ENCODE data around the gene SH3BP2.

SH3BP2 gene

DNA sequence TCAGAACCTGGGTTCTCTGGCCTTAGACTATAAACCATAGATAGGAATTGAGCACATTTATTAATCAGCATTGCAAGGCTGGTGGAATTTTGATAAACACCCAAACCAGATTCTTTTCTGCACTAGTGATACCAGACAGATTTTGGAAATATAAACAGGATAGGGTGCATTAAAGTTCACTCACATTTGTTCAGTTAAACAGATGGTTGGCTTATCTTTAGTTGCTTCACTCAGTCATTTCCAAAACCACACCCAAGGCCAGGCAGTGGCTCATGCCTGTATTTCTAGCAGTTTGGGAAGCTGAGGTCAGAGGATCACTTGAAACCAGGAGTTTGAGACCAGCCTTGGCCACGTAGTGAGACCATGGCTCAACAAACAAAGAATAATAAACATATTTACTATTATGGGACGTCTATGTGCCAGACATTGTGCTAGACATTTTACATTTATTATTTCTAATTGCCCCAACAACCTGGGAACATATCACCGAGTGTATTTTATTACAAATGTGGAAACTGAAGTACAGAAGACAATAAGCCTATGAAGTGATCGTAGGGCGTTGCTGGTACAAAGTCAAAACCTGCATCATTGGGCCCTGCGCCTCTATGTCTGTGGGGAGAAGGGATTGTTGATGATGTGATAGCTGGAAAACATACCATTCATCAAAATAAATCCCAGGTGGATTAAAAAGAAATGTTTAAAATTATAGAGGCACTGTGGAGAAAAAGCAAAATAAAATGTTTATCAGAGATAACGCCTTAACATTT, 65.7 kb downstream of the SH3BP2 start:
- no peak for DNase-seq

DNA sequence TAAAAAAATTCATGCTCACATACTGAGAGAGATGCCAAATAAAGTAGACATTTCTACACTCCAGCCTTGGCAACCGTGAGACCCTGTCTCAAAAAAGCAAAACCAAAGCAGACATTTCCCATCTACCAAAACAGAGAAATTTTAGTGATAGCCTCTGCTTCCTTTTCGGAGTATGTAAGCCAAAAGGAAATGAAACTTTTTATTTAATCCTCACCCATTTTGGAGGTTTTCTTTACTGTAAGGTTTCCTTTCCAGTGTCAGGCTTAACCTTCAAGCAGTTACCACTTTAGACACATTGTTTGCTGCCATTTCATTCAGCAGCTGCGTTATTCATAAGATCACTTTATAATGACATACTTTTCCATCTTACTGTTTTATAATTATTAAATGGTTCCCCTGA, 66.6 kb downstream of the SH3BP2 start:
- no peak for DNase-seq

DNA sequence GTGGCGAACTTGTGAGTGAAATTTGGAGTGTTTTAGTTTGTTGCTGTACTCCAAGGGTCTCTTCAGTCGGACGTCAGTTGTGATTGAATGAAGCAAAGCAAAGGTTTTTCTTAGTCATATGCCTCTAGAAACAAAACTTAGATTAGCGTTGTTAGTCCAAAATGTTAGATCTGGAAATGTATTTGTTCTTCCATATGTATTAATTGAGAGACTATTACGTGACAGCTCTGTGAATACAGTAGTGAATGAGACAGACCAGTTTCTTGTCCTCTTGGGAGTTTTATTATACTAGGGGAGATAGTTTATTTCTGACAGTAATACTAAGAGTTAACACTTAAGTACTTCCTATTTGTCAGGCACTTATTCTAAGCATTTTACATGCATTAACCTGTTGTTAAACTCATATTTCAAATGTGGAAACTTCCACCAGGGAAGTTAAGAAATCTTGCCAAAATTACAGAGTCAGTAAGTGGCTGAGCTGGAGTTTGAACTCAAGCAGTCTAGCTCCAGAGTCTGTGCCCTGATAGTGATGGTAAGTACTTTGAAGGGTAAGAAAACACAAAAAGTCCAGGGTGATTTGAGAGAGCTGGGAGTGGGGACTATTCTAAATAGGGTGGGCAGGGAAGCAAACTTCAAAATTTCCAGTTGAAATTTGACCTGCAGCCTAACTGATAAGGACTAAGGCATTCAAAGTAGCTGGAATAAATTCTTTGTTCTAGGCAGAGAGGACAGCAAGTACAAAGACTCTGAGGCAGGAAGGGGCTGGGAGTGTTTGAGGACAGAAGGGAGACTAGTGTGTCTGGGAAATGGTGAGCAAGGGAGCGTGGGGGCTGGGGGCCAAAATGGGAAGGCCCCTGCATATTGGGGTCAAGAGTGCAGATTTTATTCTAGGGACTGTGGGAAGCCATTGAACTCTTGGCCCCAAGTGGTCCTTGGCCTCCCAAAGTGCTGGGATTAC, 67.8 kb downstream of the SH3BP2 start:
- DNase-seq, result no peak

DNA sequence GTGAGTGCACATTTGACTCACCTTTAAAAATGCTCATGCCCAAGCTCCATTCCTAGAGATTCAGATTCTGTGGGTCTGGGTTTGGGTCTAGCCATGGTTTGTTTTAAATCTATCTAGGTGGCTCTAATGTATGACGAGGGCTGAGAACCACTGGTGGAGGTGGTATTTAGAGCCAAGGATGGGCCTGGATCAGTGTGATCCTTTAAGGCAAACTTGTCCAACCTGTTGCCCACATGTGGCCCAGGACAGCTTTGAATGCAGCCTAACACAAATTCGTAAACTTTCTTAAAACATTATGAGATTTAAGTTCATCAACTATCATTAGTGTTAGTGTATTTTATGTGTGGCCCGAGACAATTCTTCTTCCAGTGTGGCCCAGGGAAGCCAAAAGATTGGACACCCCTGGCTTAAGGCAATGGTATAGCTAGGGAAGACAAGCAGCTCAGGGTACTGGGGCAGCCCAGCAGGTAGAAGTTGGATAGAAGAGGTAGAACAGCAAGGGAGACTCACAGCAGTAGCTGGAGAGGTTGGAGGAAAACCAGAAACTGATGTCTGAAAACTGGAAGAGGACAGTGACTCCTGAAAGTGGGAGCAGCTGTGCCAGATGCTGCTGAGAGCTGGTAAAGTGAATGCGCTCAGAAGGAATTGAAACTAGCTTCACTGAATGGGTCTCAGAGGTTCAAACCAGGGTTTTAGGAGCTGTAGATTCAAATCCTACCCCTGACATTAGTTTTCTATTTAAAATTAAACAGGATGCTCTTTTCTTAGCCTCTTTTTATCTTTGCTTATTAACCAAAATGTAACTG, 68.9 kb downstream of the SH3BP2 start:
- no peak for DNase-seq

DNA sequence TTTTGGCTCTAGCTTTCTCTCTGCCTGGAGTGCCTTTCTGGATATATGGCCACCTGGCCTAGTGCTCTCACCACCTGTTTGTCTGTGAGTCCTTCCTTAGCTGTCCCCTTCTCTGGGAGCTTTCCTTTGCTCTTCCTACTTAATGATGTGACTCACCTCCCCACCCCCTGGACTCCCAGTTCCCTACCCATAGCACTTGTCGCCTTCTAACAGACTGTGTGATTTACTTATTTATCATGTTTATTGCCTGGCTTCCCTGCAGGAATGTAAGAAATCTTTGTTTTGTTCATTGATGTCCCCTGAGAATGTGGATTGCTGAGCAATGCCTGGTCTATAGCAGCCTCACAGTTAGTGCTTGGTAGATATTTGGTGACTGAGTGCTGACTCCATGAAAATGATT, 69.6 kb downstream of the SH3BP2 start:
- no peak for DNase-seq

DNA sequence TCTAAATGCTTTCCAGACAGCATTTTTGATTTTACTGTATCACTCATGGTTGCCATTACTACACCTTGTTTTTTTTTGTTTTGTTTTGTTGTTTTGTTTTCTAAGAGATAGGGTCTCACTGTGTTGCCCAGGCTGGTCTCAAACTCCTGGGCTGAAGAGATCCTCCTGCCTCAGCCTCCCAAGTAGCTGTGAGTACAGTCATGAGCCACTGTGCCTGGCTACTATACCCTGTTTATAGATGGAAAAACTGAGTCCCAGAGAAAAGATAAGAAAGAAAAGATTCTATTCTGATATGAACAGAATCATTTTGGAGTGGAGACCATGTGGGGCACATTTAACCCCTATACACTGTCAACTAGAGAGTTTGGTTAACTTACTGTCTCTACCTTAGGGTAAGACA, 70.8 kb downstream of the SH3BP2 start:
- no peak for DNase-seq

DNA sequence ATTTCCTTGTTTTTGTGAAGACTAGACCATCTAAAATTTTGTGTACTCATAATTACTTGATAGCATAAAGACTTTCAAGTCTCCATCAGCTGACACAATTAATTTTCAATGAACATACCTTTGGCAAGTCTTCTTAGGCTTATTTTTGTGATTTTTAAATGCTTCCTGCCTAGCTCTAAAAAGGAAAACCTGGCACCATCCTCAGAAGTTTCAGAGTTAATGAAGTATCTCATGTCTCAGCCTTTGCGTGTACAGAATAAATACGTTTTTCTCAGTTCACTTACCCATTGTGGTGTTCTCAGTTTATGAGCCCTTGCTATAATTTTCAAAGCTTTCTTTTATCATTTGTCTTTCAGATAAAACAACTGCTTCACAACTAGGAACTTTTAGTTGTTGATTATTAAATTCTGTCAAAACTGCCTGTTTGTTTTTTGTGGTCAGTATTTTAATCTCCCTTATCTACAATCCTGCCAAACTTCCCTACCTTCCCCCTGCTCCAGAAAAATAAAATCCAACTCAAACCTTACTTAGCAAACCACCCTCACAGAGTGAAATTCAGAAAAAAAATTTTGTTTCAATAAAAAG, 72.4 kb downstream of the SH3BP2 start:
- no peak for DNase-seq

DNA sequence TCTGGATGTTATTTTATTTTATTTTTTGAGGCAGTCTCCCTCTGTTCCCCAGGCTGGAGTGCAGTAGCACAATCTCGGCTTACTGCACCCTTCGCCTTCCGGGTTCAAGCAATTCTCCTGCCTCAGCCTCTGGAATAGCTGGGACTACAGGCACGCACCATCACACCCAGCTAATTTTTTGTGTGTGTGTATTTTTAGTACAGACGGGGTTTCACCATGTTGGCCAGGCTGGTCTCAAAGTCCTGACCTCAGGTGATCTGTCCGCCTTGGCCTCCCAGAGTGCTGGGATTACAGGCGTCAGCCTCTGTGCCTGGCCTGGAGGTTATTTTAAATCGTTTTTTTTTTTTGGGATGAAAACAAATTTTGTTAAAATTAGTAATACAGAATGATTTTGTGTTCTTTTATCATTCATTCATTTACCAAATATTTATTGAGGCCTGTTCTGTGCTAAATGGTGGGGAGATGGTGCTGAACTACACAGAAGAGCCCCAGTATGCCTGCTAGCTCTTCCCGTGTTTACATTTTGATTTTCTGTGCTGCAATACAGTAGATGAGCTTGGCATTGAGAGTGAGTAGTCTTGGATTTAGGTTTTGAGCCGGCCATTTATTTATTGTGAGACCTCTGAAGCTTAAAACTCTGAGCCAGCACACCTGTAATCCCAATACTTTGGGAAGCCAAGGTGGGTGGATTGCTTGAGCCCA, 73.4 kb downstream of the SH3BP2 start:
- DNase-seq, result no peak

DNA sequence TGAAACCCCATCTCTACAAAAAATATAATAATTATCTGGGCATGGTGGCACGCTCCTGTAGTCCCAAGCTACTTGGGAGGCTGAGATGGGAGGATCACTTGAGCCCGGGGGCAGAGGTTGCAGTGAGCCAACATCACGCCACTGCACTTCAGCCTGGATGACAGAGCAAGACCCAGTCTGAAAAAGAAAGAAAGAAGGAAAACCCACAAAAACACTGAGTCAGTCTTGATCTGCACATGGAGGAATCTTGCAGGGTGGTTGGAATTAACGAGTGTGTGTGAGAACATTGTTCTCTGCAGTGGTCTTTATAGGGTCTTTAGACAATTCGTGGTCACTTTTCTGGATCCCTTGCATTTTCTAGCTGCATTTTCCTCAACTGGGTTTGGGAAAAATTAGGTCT, 74.0 kb downstream of the SH3BP2 start:
- no peak for DNase-seq

DNA sequence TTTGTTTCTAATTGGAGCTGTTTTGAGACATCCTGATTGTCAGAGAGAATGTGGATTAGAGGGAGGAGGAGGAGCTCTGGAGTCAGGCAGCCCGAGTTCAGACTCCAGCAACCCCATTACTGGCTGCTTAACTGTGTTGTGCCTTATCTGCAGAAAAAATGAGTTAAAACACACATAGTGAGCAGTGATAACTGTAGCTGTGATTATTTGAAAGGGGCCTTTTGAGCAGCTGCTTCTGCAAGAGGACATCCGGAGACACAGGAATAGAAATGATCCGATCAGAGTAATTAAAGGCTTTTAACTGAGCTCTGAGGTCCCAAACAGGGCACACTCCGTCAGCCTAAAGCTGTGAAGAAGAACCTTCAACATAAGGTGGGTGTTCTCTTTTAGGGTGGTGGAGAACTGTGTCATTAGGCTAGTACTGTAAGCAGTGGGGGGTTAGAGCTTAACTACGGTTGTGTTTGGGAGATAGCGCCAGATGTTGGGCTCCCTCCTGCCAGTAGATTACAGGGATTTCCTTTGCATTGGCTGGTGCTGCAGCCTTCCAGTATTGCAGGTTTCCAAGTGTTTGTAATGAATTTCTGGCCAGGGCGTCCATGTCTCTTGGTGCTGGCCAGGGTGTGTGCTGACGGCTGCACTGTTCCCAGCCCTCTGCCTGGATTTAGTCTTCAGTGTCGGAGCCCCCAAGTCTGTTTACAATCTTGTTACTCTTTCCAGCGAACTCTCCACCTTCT, 75.0 kb downstream of the SH3BP2 start:
- DNase-seq, result no peak

DNA sequence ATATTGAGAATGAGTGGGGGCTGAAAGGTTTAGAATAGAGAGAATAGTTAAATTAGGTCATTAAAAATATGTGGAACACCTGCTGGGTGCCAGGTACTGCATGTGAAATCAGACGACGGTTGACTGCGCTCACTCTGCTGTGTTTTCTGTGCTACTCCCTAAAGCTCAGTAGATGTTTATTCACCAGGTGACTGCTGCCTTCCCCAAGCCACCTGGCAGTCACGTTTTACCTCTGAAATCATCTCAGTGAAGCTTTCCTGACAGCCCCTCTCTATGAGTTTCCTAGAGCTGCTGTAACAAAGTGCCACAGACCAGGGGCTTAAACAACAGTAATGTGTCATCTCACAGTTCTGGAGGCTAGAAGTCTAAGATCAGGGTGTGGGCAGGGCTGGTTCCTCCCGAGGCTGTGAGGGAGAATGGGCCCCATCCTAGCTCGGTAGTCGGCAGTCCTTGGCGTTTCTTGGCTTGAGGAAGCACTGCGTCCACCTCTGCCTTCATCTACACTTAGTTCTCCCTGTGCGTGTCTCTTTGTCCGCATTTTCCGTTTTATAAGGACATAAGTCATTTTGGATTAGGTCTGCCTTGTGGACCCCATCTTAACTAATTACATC, 76.1 kb downstream of the SH3BP2 start:
- no peak for DNase-seq

DNA sequence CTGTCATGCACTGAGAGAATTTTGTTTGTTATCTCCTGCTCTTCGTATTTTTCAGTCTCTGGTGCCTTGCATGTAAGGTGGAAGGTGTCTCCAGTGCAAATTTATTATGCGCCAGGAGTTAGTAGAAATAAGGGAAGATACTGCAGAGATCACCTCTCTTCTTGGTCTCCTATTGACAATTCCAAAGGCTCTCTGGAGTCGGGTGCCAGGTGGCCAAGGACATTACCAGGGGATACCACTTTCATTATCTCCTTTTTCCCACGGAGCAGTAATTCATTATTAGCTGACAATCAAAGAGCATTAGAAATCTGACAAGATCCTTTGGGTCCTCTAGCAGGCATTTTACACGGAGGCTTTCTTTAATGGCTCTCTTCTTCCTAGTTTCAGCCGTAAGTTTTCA, 76.8 kb downstream of the SH3BP2 start:
- no peak for DNase-seq

DNA sequence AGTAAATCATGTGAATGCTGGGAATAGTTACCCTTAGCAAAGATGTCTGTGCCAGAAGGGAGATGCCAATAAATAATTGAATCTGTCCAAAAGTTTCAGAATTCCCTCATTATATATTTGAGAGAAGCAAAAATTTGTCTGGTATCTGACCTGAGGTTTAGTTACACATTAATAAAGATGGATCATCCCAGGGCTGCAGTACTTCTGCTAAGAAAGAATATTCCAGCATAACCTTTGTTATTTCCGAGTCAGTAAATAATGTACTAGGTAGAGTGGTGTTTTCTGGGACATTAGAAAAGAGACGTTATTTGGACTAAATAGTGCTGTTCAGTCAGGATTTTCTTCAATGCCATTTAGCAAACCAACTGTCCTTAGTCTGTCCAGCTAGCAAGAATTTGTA, 77.2 kb downstream of the SH3BP2 start:
- no peak for DNase-seq

DNA sequence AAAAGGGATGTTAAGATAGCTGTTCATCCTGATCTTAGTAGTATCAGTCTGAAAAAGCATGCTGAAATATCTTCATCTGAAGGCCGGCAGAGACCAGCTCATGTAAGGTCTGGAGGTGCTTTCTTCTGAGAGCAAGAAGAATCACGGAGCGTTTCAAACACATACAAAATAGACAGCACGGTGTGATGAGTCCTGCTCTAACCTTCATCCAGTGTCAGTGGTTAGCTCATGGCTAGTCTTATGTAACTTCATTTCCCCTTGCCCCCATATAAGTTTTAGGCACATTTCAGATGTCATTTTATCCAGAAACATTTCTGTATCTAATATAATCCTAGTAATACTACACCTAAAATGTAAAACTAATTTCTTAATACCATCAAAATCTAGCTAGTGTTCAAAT, 78.6 kb downstream of the SH3BP2 start:
- DNase-seq, result no peak

DNA sequence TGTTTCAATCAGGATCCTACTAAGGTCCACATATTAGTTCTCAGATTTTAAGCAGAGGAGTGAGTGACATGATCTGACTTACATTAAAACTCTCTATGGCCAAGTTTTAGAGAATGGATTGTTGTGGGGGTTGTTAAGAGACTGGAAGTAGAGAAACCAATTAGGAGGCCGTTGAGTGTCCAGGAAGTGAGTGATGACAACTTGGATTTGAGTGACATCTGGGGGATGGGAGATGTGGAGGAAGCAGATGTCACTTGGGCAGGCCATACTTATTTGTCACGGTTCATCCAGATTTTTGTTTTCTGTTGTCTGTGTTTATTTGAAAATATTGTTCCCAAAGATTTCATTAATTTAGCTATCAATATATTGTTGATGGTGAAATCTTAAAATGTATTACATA, 79.0 kb downstream of the SH3BP2 start:
- no peak for DNase-seq

DNA sequence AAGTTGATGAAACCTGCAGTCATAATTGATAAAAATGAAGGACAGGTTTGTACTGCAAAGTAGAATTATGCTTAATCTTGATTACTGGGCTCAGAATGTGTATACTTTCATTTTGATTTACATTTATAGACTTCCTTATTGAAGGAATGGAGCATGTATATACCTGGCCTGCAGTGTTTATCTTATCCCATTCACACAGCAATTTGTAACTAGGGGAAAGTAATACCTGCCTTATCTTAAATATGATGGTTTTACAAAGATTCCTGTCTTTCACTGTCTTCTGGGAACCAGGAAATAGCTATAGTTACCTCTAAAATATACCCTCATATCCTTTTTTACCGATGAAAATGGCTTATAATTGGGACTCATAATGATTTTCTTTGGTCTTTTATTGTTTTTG, 80.4 kb downstream of the SH3BP2 start:
- no peak for DNase-seq

DNA sequence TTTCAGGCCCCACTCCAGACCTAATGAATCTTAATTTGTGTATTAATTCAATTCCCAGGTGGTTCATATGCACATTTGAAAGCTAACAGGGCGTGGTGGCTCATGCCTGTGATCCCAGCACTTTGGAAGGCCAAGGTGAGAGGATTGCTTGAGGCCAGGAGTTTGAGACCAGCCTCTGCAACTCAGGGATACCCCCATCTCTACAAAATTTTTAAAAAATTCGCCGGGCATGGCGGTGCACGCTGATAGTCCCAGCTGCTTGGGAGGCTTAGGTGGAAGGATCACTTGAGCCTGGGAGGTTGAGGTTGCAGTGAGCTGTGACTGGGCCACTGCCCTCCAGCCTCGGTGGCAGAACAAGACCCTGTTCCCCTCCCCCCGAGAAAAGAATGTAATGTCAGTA, 82.0 kb downstream of the SH3BP2 start:
- DNase-seq, result no peak

DNA sequence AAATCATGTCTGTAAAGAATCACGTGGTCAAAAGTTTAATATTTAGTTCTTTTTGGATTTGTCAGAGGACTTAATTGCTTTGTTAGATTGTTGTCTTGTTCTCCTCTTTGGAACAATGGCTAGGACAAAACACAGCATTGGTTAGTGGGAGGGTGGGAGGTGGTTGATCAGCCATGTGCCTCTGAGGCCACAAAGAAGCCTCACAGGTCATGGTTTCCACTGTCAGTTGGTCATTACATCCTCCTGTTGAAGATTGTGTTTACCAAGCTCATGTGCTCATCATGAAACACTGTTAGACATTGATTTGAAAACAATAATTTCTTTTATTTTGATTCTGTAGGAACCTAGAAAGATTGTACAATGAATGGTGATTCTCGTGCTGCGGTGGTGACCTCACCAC, 82.7 kb downstream of the SH3BP2 start:
- no peak for DNase-seq

DNA sequence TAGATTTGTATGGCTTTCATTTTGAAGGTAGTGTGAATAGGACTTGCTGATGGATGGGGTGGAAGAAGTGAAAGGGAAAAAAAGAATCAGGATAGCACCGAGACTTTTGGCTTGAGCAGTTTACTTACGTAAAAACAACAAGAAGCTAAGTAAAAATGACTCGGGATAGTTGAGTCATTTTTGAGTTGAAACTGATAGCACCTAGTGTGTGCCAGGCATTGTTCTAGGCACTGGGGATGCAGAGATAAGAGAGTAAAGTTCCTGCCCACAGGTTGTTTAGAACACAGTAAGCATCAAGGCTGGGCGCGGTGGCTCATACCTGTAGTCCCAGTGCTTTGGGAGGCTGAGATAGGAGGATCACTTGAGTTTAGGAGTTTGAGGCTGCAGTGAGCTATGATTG, 85.5 kb downstream of the SH3BP2 start:
- no peak for DNase-seq

DNA sequence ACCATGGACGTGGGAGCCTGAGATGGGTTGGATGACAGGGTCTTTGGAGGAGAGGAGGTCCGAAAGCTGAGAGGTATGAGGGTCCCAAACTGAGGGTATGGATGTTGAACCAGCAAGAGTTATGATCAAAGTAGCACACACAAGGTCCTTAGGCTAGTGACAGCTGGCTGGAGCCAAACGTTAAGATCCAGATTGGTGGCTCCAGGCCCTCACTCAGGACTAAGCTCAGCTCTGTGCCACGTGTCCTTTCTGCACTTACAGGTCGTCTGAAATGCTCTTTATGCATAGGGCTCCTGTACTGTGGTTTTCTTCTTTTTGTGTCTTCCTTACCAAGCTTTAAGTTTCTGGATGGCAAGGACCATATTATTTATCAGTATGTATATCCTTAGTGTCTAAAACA, 86.1 kb downstream of the SH3BP2 start:
- no peak for DNase-seq

DNA sequence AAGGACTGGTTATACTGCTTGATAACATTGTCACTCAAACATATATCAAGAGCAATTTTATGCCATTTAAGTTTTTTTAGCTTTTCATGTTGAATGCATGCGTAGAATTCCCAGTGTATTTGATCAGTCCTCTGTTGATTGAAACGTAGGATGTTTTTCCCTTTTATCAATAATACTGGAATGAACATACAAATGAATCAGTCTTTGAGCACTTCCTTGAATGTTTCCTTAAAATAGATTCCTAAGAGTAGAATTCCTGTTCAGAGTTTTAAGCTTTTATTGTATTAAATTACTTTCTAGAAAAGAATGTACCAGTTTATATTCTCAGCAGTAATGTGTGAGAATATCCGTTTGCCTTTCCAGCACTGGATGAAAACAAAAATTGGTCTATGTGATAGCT, 88.5 kb downstream of the SH3BP2 start:
- DNase-seq, result no peak

Data from NCI-H510A (cell line).